ENCODE measurements around the gene SETD3.

GRCh38 chr14:99416909-99417308, 63.8 kb downstream of the SETD3 start:
- TF ChIP-seq CTCF (IDR thresholded peaks at IDR 0.05; ENCODE audit: insufficient read depth, low read depth, low read length) (no peak), EZH2 (IDR thresholded peaks at IDR 0.05; ENCODE audit: insufficient read depth, low read length) (no peak)
